IgD-negative memory B cell (primary cell): ENCODE measurements around the gene IL12RB1. TPM values are rescaled to one million over a fixed set of nuclear protein-coding genes. Genes with fewer than 3 reads are reported as not detected.
"Not testable (repeated sequence)": the region's sequence is repeated elsewhere in the genome, so short reads cannot be mapped to it uniquely, and the experiment has no call there.

Experiments used
- H3K27ac Mint-ChIP-seq, 3 donors: one replicate each; pipeline ENCODE4 v1.8.0; 2020 to 2022; ENCODE audit warnings: mild to moderate bottlenecking in 3 of 3, mixed read lengths in 3 of 3, moderate library complexity in 1 of 3
- H3K27me3 Mint-ChIP-seq: one replicate; pipeline ENCODE4 v1.8.0; 2021; ENCODE audit warnings: mixed read lengths
- H3K36me3 Mint-ChIP-seq: one replicate; pipeline ENCODE4 v1.8.0; 2020; ENCODE audit warnings: mild to moderate bottlenecking, mixed read lengths
- H3K4me1 Mint-ChIP-seq, 3 donors: one replicate each; pipeline ENCODE4 v1.8.0; 2020 to 2022; ENCODE audit warnings: mixed read lengths in 3 of 3, mild to moderate bottlenecking in 1 of 3
- H3K4me3 Mint-ChIP-seq, 4 donors: one replicate each; pipeline ENCODE4 v1.8.0; 2020 to 2022; ENCODE audit warnings: mild to moderate bottlenecking in 4 of 4, mixed read lengths in 4 of 4, moderate library complexity in 3 of 4
- H3K9me3 Mint-ChIP-seq, 3 donors: one replicate each; pipeline ENCODE4 v1.8.0; 2020 to 2021; ENCODE audit warnings: mixed read lengths in 3 of 3, mild to moderate bottlenecking in 1 of 3
- polyA plus RNA-seq: library from polyadenylated mRNA; unstranded; fragments of 300-500 nt; fragmentation: Illumina TruSeq; gene quantifications from one replicate; pipeline ENCODE4 v1.2.3, GENCODE V29; 2021

The IL12RB1 gene
- polyA plus RNA-seq, 1 donor from 2014 or later, result 9.8 TPM

DNA sequence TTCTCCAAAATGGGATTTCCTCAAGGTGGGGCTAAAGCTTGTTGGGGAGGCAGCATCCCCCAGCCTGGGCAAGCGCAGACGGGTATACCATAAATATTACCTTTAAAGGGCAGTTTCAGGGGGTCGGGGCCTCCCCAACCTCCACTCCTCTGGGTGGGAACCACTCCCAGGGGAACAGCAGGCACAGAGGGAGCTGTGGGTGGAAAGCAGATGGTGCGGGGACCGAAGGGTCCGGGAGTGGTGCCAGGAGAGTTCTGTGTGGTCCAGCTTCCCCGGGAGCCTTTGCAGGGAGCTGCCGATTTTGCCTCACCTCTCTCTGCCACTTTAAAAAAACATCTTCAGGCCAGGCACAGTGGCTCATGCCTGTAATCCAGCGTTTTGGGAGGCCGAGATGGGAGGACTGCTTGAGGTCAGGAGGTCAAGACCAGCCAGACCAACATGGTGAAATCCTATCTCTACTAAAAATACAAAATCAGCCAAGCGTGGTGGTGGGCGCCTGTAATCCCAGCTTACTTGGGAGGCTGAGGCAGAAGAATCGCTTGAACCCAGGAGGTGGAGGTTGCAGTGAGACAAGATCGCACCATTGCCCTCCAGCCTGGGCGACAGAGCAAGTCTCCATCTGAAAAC, 16.3 kb upstream of the IL12RB1 start:
- peak overlapping the region in 2 of 4 donors; percentile 52 to 83 for H3K4me3 Mint-ChIP-seq
- no peaks in the 10 kb centered on the region for H3K27me3 Mint-ChIP-seq
- peaks cover 27 to 37% (median 33%) of the 10 kb centered on the region in 3 donors for H3K4me1 Mint-ChIP-seq
- peak overlapping the region in 2 of 3 donors; percentile 76 to 93 for H3K27ac Mint-ChIP-seq
- H3K9me3 Mint-ChIP-seq, result no peaks in the 10 kb centered on the region
- H3K36me3 Mint-ChIP-seq, result no peaks in the 10 kb centered on the region

GRCh38 chr19:18101268-18101667, 14.5 kb upstream of the IL12RB1 start:
- H3K36me3 Mint-ChIP-seq, result no peaks in the 10 kb centered on the region
- H3K27ac Mint-ChIP-seq, result peak overlapping the region in 2 of 3 donors; percentile 63 to 93
- no peaks in the 10 kb centered on the region for H3K27me3 Mint-ChIP-seq
- H3K4me3 Mint-ChIP-seq, result peak overlapping the region in 1 of 4 donors; percentile 63
- H3K9me3 Mint-ChIP-seq, result no peaks in the 10 kb centered on the region
- peaks cover 20 to 33% (median 25%) of the 10 kb centered on the region in 3 donors for H3K4me1 Mint-ChIP-seq

DNA sequence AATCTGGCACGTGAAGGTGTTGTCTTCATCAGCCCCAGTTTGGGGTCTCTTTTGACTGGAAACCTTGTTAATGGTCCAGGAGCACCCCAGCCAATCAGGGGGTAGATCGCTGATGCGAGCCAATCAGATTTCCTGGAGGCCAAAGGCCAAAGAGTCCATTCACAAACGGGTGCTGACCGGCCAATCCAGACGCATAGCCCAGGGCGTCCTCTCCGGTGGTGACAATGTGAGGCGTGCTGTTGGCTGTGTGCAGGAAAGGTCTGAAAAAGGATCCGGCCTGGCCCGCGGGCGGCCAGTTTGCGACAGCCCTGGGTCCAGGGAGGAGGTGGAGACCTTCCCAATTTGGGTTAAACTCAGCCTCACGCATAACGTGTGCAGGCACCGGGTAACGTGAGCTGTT, 14.0 kb upstream of the IL12RB1 start:
- H3K36me3 Mint-ChIP-seq, result no peaks in the 10 kb centered on the region
- peaks cover 21 to 33% (median 24%) of the 10 kb centered on the region in 3 donors for H3K4me1 Mint-ChIP-seq
- no peaks in the 10 kb centered on the region for H3K27me3 Mint-ChIP-seq

GRCh38 chr19:18099623-18099995, 12.9 kb upstream of the IL12RB1 start:
- Mint-ChIP-seq H3K9me3 (no peaks in the 10 kb centered on the region), H3K36me3 (no peaks in the 10 kb centered on the region), H3K27ac (peak overlapping the region; percentile 92 to 97 (median 93)), H3K4me1 (peaks cover 25 to 30% (median 25%) of the 10 kb centered on the region in 3 donors), H3K27me3 (no peaks in the 10 kb centered on the region), H3K4me3 (peak overlapping the region; percentile 95 to 99 (median 98))

More for the DNA sequence above, 14.0 kb upstream of the IL12RB1 start:
- no peaks in the 10 kb centered on the region for H3K9me3 Mint-ChIP-seq
- H3K27ac Mint-ChIP-seq, result peak overlapping the region in 1 of 3 donors; percentile 93
- H3K4me3 Mint-ChIP-seq, result peak overlapping the region in 1 of 4 donors; percentile 63

- Mint-ChIP-seq H3K27ac (peak overlapping the region; percentile 92 to 97 (median 93)), H3K27me3 (no peaks in the 10 kb centered on the region), H3K9me3 (no peaks in the 10 kb centered on the region), H3K4me1 (peaks cover 22 to 25% (median 23%) of the 10 kb centered on the region in 3 donors), H3K4me3 (peak overlapping the region; percentile 95 to 99 (median 98)), H3K36me3 (no peaks in the 10 kb centered on the region)
Measured at GRCh38 chr19:18098891-18099622, 12.3 kb upstream of the IL12RB1 start.

DNA sequence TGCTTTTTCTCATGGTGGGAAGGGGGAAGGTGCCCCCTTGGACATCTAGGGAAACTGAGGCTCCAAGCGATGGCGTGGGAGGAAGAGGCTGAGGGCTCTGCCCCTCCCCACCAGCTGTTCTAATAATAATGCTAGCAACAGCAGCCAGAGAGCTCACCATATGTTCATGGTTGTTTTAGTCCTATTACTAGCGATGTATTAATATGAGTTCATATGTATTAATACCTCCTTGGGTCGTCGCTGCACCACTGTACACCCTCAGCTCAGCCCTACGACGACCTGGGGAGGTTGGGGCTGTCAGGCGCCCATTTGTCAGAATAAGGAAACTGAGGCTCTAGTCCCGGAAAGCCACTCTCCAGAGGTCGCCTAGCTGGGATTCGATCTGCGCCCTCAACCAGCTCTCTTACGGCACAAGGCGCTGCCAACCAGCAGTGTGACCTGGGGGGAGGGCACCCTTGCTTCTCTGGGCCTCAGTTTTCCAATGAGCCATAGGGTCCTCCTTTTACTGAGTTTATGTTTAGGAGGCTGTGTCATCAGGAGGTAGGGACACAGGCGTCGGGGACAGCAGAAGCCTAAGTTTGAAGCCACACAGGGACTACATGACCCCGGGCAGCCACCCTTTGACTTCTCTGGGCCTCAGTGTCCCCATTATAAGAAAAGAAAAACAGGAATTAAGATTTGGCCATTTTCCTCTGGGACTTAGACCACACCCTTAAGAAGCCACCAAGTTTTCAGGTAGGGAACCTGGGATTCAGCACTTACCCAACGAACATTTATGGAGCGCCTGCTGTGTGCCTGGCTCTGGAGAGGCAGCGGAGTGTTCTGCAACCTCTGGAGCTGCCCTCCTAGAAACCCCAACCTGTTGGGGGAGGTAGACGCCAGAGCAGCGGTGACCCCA, 11.5 kb upstream of the IL12RB1 start:
- H3K4me3 Mint-ChIP-seq, result peak overlapping the region; percentile 95 to 99 (median 98)
- no peaks in the 10 kb centered on the region for H3K27me3 Mint-ChIP-seq
- no peaks in the 10 kb centered on the region for H3K9me3 Mint-ChIP-seq
- H3K4me1 Mint-ChIP-seq, result peaks cover 17 to 22% (median 21%) of the 10 kb centered on the region in 3 donors
- H3K36me3 Mint-ChIP-seq, result no peaks in the 10 kb centered on the region
- H3K27ac Mint-ChIP-seq, result peak overlapping the region; percentile 92 to 97 (median 93)

GRCh38 chr19:18097217-18097992, 10.7 kb upstream of the IL12RB1 start, which contains the start of gene MAST3:
Gene MAST3 (plus strand): TSS chr19:18097778. CDS start chr19:18097793, 15 bp downstream.
- Mint-ChIP-seq H3K36me3 (no peaks in the 10 kb centered on the region), H3K4me1 (peaks cover 13 to 21% (median 19%) of the 10 kb centered on the region in 3 donors), H3K9me3 (no peaks in the 10 kb centered on the region), H3K27ac (peak within 1 kb of the TSS; percentile 92 to 97 (median 93)), H3K27me3 (no peaks in the 10 kb centered on the region), H3K4me3 (peak within 1 kb of the TSS; percentile 95 to 99 (median 98))

DNA sequence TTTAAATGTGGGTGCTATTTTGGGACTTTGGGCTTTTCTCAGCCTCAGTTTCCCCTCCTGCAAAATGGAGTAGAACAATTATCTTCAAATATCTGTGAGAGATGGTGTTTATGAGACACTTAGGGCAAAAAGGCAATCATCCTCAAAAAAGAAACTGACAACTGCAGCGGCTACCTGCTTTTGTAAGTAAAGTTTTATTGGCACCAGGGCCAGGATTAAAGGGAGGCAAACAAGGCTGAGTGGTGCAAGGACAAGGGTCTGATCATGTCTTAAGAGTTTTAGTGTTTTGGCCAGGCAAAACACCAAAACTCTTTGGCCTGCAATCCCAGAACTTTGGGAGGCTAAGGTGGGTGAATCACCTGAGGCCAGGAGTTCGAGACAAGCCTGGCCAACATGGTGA, 9.5 kb upstream of the IL12RB1 start:
- H3K4me1 Mint-ChIP-seq, result peaks cover 17 to 24% (median 21%) of the 10 kb centered on the region in 3 donors
- peak overlapping the region in 1 of 3 donors; percentile 36 for H3K27ac Mint-ChIP-seq
- no peaks in the 10 kb centered on the region for H3K9me3 Mint-ChIP-seq
- peak overlapping the region in 3 of 4 donors; percentile 35 to 81 (median 37) for H3K4me3 Mint-ChIP-seq
- H3K36me3 Mint-ChIP-seq, result no peaks in the 10 kb centered on the region
- no peaks in the 10 kb centered on the region for H3K27me3 Mint-ChIP-seq

DNA sequence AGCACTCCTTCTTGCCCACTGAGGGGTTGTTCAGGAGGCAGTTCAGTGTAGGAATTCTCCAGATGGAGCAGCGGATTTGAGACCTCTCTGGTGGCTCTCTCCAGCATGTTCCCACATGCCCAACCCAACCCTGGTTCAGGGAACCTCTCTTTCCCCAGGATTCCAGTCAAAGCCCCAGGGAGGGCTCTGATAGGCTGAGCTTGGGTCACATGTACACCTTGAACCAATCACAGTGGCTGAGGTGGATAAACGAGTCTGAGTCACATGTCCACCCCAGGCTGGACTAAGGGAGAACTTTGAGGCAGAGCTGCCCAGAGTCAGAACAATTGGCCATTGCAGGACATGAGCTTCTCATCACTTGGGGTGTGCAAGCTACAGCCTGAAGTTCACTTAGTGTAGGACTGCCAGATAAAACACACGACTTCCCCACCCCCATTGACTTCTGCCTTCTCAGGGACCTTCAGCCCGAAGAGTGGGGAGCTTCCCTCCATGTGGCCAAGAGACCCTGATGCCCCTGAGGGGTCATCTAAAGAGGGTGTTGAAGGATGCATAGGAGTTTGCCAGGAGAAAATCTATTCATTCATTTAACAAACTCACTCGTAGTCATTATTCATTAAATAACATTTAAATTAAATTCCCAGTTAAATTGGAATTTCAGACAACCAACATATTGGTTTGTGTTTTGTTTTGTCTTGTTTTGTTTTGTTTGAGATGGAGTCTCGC, 6.9 kb upstream of the IL12RB1 start:
- peak overlapping the region in 1 of 4 donors; percentile 62 for H3K4me3 Mint-ChIP-seq
- H3K27ac Mint-ChIP-seq, result peak overlapping the region in 2 of 3 donors; percentile 2 to 88
- H3K27me3 Mint-ChIP-seq, result no peaks in the 10 kb centered on the region
- H3K36me3 Mint-ChIP-seq, result no peaks in the 10 kb centered on the region
- H3K4me1 Mint-ChIP-seq, result peaks cover 28 to 36% (median 33%) of the 10 kb centered on the region in 3 donors
- H3K9me3 Mint-ChIP-seq, result no peaks in the 10 kb centered on the region

DNA sequence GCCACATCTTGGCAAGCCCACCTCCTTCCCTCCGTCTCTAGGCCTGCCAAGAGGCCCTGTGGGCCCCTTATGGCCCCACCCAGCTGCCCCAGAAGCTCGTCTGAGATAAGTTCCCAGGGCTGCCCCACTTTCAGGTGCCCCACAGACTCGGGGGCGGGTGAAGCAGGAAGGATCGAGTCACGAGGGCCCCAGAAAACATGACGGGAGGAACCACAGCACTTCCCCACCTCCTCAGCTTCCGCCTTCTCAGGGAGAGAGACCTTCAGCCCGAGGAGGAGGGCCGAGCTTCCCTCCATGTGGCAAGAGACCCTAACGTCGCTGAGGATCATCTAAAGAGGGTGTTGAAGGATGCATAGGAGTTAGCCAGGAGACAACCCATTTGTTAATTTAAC, 4.5 kb upstream of the IL12RB1 start:
- Mint-ChIP-seq H3K27me3 (no peaks in the 10 kb centered on the region), H3K27ac (peak overlapping the region; percentile 94 to 100 (median 96)), H3K4me1 (peaks cover 27 to 47% (median 46%) of the 10 kb centered on the region in 3 donors), H3K9me3 (no peaks in the 10 kb centered on the region), H3K4me3 (peak overlapping the region in 3 of 4 donors; percentile 78 to 94 (median 87)), H3K36me3 (no peaks in the 10 kb centered on the region)

GRCh38 chr19:18090545-18091216, 3.9 kb upstream of the IL12RB1 start:
- Mint-ChIP-seq H3K27ac (peak overlapping the region; percentile 94 to 100 (median 96)), H3K9me3 (no peaks in the 10 kb centered on the region), H3K4me1 (peaks cover 28 to 47% (median 46%) of the 10 kb centered on the region in 3 donors), H3K4me3 (peak overlapping the region; percentile 21 to 94 (median 68)), H3K36me3 (no peaks in the 10 kb centered on the region), H3K27me3 (no peaks in the 10 kb centered on the region)

- H3K4me3 Mint-ChIP-seq, result peak overlapping the region in 3 of 4 donors; percentile 78 to 93 (median 91)
- peak overlapping the region; percentile 94 to 100 (median 96) for H3K27ac Mint-ChIP-seq
- no peaks in the 10 kb centered on the region for H3K27me3 Mint-ChIP-seq
- no peaks in the 10 kb centered on the region for H3K36me3 Mint-ChIP-seq
- no peaks in the 10 kb centered on the region for H3K9me3 Mint-ChIP-seq
- H3K4me1 Mint-ChIP-seq, result peaks cover 28 to 43% (median 43%) of the 10 kb centered on the region in 3 donors
Measured at GRCh38 chr19:18089726-18090125, 3.0 kb upstream of the IL12RB1 start.

DNA sequence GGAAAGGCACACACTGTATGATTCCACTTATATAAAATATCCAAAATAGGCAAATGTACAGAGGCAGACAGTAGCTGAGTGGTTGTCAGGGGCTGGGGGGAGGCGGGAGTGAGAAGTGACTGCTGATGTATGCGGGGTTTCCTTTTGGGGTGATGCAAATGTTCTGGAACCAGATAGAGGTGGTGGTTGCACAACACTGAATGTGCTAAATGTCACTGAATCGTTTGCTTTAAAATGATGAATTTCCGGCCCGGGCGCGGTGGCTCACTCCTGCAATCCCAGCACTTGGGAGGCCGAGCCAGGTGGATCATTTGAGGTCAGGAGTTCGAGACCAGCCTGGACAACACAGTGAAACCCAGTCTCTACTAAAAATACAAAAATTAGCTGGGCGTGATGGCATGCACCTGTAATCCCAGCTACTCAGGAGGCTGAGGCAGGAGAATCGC, 2.4 kb upstream of the IL12RB1 start:
- not testable (repeated sequence) for H3K9me3 Mint-ChIP-seq, H3K36me3 Mint-ChIP-seq, H3K27me3 Mint-ChIP-seq
- Mint-ChIP-seq H3K4me1 (peaks cover 28 to 43% (median 43%) of the 10 kb centered on the region in 3 donors), H3K4me3 (peak overlapping the region; percentile 52 to 93 (median 76)), H3K27ac (peak overlapping the region; percentile 94 to 100 (median 96))
